HepG2 (cell line): Measurements from ENCODE around the gene UNC5A. TPM values are rescaled to one million over a fixed set of nuclear protein-coding genes. Genes with fewer than 3 reads are reported as not detected.

ENCODE experiments used
- ATAC-seq: fragments of 200-7000 bp; cut with Tn5 transposase; 3 replicates; pipeline ENCODE4 v1.9.1; 2020; ENCODE audit warnings: mild to moderate bottlenecking, moderate library complexity
- BruUV-seq: library from RNA; stranded (reverse); fragments of 400-500 nt; replicated peaks from 2 replicates; lab custom pipeline; 2021; lab: Mats Ljungman, UMichigan
- CTCF ChIA-PET: fragments of 300-600 bp; formaldehyde crosslinking; extraction: SDS; loops from one replicate; lab custom pipeline; 2021; ENCODE audit warnings: low total read pairs, inconsistent platforms, low intra/inter-chr PET ratio; lab: Yijun Ruan, JAX
- POLR2A ChIA-PET: fragments of 350-600 bp; sonication (Branson Sonifier 250); formaldehyde crosslinking; loops from one replicate; lab custom pipeline; 2020; ENCODE audit warnings: antibody characterized with exemption, inconsistent platforms; lab: Yijun Ruan, JAX
- DNase-seq: peaks from one replicate; pipeline ENCODE4 v3.0.0-alpha.2; 2015; ENCODE audit warnings: low spot score
- FAIRE-seq: peaks from 3 replicates; lab custom pipeline; 2011; peaks lifted over from hg19 to GRCh38; lab: Jason Lieb, UNC
- H2AFZ ChIP-seq: one replicate; pipeline ENCODE4 v1.6.1; 2011; ENCODE audit warnings: low read length, inconsistent platforms
- H3K27ac ChIP-seq: fragments of 300-600 bp; 3 replicates; pipeline ENCODE4 v1.8.0; 2011; ENCODE audit warnings: mixed run types, mild to moderate bottlenecking, mixed read lengths, low read length, inconsistent platforms; ENCODE audit not compliant: insufficient read depth; ENCODE audit errors: extremely low read length
- H3K27me3 ChIP-seq, 2 experiments: fragments of 200-600 bp in 1 of 2; 2 replicates in 1 of 2; 3 replicates in 1 of 2; pipeline versions ENCODE4 v1.6.0 to v1.8.0; 2011; ENCODE audit warnings: low read length in 2 of 2, mild to moderate bottlenecking in 2 of 2, moderate library complexity in 2 of 2, inconsistent platforms in 1 of 2; ENCODE audit not compliant: insufficient read depth in 2 of 2, control insufficient read depth in 1 of 2
- H3K36me3 ChIP-seq, 2 experiments: fragments of 200-600 bp in 1 of 2; replicated peaks in 1 of 2; 2 replicates in 1 of 2; 3 replicates in 1 of 2; pipeline versions ENCODE4 v1.5.1 to v1.8.0; 2011; ENCODE audit warnings: low read length in 2 of 2, inconsistent platforms in 1 of 2; ENCODE audit not compliant: insufficient read depth in 2 of 2, control insufficient read depth in 1 of 2
- H3K4me1 ChIP-seq: 2 replicates; pipeline ENCODE4 v1.5.1; 2012; ENCODE audit warnings: low read length, inconsistent platforms; ENCODE audit not compliant: insufficient read depth
- H3K4me2 ChIP-seq: 2 replicates; pipeline ENCODE4 v1.6.0; 2011; ENCODE audit warnings: low read depth, low read length, inconsistent platforms
- H3K4me3 ChIP-seq, 3 experiments: fragments of 200-600 bp in 1 of 3; sonication (generic), shearing (Covaris generic) in 1 of 3; replicated peaks in 1 of 3; 2 replicates each; pipeline ENCODE4 v1.5.1; 2011 to 2016; ENCODE audit warnings: low read length in 3 of 3, inconsistent platforms in 2 of 3, low read depth in 2 of 3, mild to moderate bottlenecking in 2 of 3, control low read depth in 1 of 3, mixed read lengths in 1 of 3; ENCODE audit not compliant: insufficient read depth in 1 of 3
- H3K79me2 ChIP-seq: one replicate; pipeline ENCODE4 v1.6.1; 2011; ENCODE audit warnings: low read length, inconsistent platforms; ENCODE audit not compliant: insufficient read depth
- H3K9ac ChIP-seq: 2 replicates; pipeline ENCODE4 v1.6.0; 2011; ENCODE audit warnings: mild to moderate bottlenecking, low read depth, low read length, inconsistent platforms; ENCODE audit not compliant: insufficient read depth
- H3K9me3 ChIP-seq: 2 replicates; pipeline ENCODE4 v1.5.1; 2012; ENCODE audit warnings: mild to moderate bottlenecking, low read length
- H4K20me1 ChIP-seq: 2 replicates; pipeline ENCODE4 v1.6.0; 2011; ENCODE audit warnings: inconsistent platforms, mild to moderate bottlenecking, low read length, moderate library complexity; ENCODE audit not compliant: insufficient read depth
- FOXA1 ChIP-seq, 2 experiments: fragments of 450-650 bp in 1 of 2; sonication (generic) in 1 of 2; formaldehyde crosslinking in 1 of 2; IDR thresholded peaks; 2 replicates each; pipeline versions ENCODE4 v1.4.0 to v1.6.1; 2016 to 2020; ENCODE audit warnings: missing genetic modification reagents in 1 of 2
- HCFC1 ChIP-seq: fragments of 150-350 bp; IDR thresholded peaks from 2 replicates; pipeline ENCODE4 v1.6.1; 2014; ENCODE audit warnings: low read depth, low read length
- MIER2 ChIP-seq: IDR thresholded peaks from 2 replicates; pipeline ENCODE4 v1.6.1; 2016; ENCODE audit warnings: missing biosample characterization, missing genetic modification reagents
- NFIB ChIP-seq: sonication (generic); formaldehyde crosslinking; IDR thresholded peaks from 2 replicates; pipeline ENCODE4 v1.9.0; 2021; ENCODE audit warnings: missing genetic modification reagents, mild to moderate bottlenecking, borderline replicate concordance
- PCBP2 ChIP-seq: fragments of 200-400 bp; formaldehyde crosslinking; optimal IDR thresholded peaks from 2 replicates; pipeline ENCODE3; 2018; ENCODE audit warnings: low read length, low read depth; ENCODE audit not compliant: poor library complexity, severe bottlenecking
- SMAD9 ChIP-seq: sonication (generic); formaldehyde crosslinking; IDR thresholded peaks from 2 replicates; pipeline ENCODE4 v1.5.1; 2020; ENCODE audit warnings: mild to moderate bottlenecking, missing genetic modification reagents
- TBP ChIP-seq: sonication (generic); formaldehyde crosslinking; IDR thresholded peaks from 2 replicates; pipeline ENCODE4 v1.5.0; 2020; ENCODE audit warnings: missing genetic modification reagents
- THAP8 ChIP-seq: sonication (generic); formaldehyde crosslinking; IDR thresholded peaks from 2 replicates; pipeline ENCODE4 v1.5.1; 2020; ENCODE audit warnings: missing genetic modification reagents, mild to moderate bottlenecking, borderline replicate concordance
- ZNF207 ChIP-seq: fragments of 450-650 bp; IDR thresholded peaks from 2 replicates; pipeline ENCODE4 v1.6.1; 2016; ENCODE audit warnings: antibody characterized with exemption, borderline replicate concordance
- ZNF24 ChIP-seq: fragments of 450-650 bp; IDR thresholded peaks from 2 replicates; pipeline ENCODE4 v1.6.1; 2017; ENCODE audit warnings: antibody characterized with exemption, mild to moderate bottlenecking
- ZNF274 ChIP-seq: sonication (generic); formaldehyde crosslinking; IDR thresholded peaks from 2 replicates; pipeline ENCODE4 v1.5.1; 2020; ENCODE audit warnings: mild to moderate bottlenecking, missing genetic modification reagents
- ZNF343 ChIP-seq: sonication (generic); formaldehyde crosslinking; IDR thresholded peaks from 2 replicates; pipeline ENCODE4 v1.4.0; 2020; ENCODE audit warnings: mild to moderate bottlenecking, missing genetic modification reagents
- ZNF569 ChIP-seq: sonication (generic); formaldehyde crosslinking; IDR thresholded peaks from 2 replicates; pipeline ENCODE4 v1.5.0; 2020; ENCODE audit warnings: mild to moderate bottlenecking, missing genetic modification reagents, moderate library complexity, borderline replicate concordance
- ZNF720 ChIP-seq: sonication (generic); formaldehyde crosslinking; IDR thresholded peaks from 2 replicates; pipeline ENCODE4 v1.4.0; 2020; ENCODE audit warnings: missing genetic modification reagents
- ZNF766 ChIP-seq: sonication (generic); formaldehyde crosslinking; IDR thresholded peaks from 2 replicates; pipeline ENCODE4 v1.5.0; 2020; ENCODE audit warnings: missing genetic modification reagents, borderline replicate concordance
- WGBS: methylation state at CpG from one replicate; pipeline ENCODE4 v1.1.6; 2017; ENCODE audit warnings: low lambda C conversion rate; 5-methylcytosine and 5-hydroxymethylcytosine counted together
- in situ Hi-C: cut with HindIII; loops from 2 replicates; pipeline ENCODE4 v1.10.0; 2017; ENCODE audit warnings: low pct_unique_long_range_greater_than_20kb; ENCODE audit not compliant: extremely low pct_ligation_motif_present
- intact Hi-C: fragments of 100-400 bp; cut with micrococcal nuclease; formaldehyde crosslinking; loops from one replicate; pipeline ENCODE4 v1.10.0; 2022; ENCODE audit not compliant: unreplicated experiment
- polyA plus RNA-seq, 8 experiments: library from polyadenylated mRNA; depleted of rRNA in 3 of 8; stranded (reverse) in 7 of 8; unstranded in 1 of 8; fragments of >200 nt; fragmentation: Illumina TruSeq in 4 of 8; extraction: Trizol in 4 of 8; gene quantifications; 2 replicates each; pipeline versions ENCODE4 v1.2.1 to v1.2.3, GENCODE V29; 2011 to 2016; ENCODE audit warnings: low read depth in 4 of 8, missing spikeins in 1 of 8, mixed read lengths in 1 of 8; ENCODE audit not compliant: insufficient read depth in 1 of 8
- total RNA-seq, 5 experiments: library from RNA; depleted of rRNA; stranded (reverse); fragments of >200 nt; fragmentation: Illumina TruSeq; extraction: Trizol; gene quantifications; 2 replicates each; pipeline ENCODE4 v1.2.3, GENCODE V29; 2016; ENCODE audit warnings: low read depth in 1 of 5
- TF ChIP-seq, protein P1 (sequence below), 2 experiments: sonication (generic) in 1 of 2; formaldehyde crosslinking in 1 of 2; IDR thresholded peaks; 2 replicates each; pipeline versions ENCODE4 v1.6.1 to v1.9.0; 2014 to 2022; ENCODE audit warnings: antibody characterized with exemption in 1 of 2, borderline replicate concordance in 1 of 2, inconsistent platforms in 1 of 2, low read depth in 1 of 2, missing genetic modification reagents in 1 of 2
- TF ChIP-seq, protein P2 (sequence below): sonication (generic); formaldehyde crosslinking; IDR thresholded peaks from 2 replicates; pipeline ENCODE4 v1.5.0; 2020; ENCODE audit warnings: missing genetic modification reagents, mild to moderate bottlenecking, borderline replicate concordance

Gene UNC5A
- total and polyA plus RNA-seq, 2 of the 13 experiments (the other 11 are each of a cell fraction or from before 2014, with no cell fraction given), result not detected

GRCh38 chr5:176798949-176799348 lies 11.4 kb upstream of the UNC5A start:
- FAIRE-seq (no peak), ATAC-seq (no peak), DNase-seq (no peak)
- H3K79me2 ChIP-seq, result no peaks in the 10 kb centered on the region
- H3K9me3 ChIP-seq, result no peaks in the 10 kb centered on the region
- H3K27me3 ChIP-seq, result peaks cover 3 to 60% of the 10 kb centered on the region in 2 experiments; a peak in 4 of 5 replicates
- 51% methylated on average over 6 of the region's 12 CpGs for WGBS
- H3K27ac ChIP-seq, result no peak overlapping the region
- in situ Hi-C loops, result no loop called here
- no peak overlapping the region for H3K4me2 ChIP-seq
- H4K20me1 ChIP-seq, result no peaks in the 10 kb centered on the region
- TF ChIP-seq ZNF569 (CRISPR knock-in tag), result no peak
- no peak for TF ChIP-seq SMAD9 (CRISPR knock-in tag)
- TF ChIP-seq HCFC1, result no peak
- no peak for TF ChIP-seq NFIB (CRISPR knock-in tag)
- TF ChIP-seq TBP (CRISPR knock-in tag), result no peak
- TF ChIP-seq MIER2, result no peak
- no peak for TF ChIP-seq ZNF343
- TF ChIP-seq ZNF207, result no peak
- no peak for TF ChIP-seq ZNF720 (CRISPR knock-in tag)
- no peak for TF ChIP-seq PCBP2
- TF ChIP-seq, protein P1, sequence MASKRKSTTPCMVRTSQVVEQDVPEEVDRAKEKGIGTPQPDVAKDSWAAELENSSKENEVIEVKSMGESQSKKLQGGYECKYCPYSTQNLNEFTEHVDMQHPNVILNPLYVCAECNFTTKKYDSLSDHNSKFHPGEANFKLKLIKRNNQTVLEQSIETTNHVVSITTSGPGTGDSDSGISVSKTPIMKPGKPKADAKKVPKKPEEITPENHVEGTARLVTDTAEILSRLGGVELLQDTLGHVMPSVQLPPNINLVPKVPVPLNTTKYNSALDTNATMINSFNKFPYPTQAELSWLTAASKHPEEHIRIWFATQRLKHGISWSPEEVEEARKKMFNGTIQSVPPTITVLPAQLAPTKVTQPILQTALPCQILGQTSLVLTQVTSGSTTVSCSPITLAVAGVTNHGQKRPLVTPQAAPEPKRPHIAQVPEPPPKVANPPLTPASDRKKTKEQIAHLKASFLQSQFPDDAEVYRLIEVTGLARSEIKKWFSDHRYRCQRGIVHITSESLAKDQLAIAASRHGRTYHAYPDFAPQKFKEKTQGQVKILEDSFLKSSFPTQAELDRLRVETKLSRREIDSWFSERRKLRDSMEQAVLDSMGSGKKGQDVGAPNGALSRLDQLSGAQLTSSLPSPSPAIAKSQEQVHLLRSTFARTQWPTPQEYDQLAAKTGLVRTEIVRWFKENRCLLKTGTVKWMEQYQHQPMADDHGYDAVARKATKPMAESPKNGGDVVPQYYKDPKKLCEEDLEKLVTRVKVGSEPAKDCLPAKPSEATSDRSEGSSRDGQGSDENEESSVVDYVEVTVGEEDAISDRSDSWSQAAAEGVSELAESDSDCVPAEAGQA (IDR thresholded peaks at IDR 0.05; ENCODE audit: low read depth), result no peak
- TF ChIP-seq, protein P1 (CRISPR knock-in tag; IDR thresholded peaks at IDR 0.05; ENCODE audit: borderline replicate concordance), result no peak
- TF ChIP-seq ZNF24, result no peak
- no peak for TF ChIP-seq THAP8
- no peak for TF ChIP-seq ZNF274
- TF ChIP-seq, protein P2, sequence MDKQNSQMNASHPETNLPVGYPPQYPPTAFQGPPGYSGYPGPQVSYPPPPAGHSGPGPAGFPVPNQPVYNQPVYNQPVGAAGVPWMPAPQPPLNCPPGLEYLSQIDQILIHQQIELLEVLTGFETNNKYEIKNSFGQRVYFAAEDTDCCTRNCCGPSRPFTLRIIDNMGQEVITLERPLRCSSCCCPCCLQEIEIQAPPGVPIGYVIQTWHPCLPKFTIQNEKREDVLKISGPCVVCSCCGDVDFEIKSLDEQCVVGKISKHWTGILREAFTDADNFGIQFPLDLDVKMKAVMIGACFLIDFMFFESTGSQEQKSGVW (CRISPR knock-in tag), result no peak
- no peak for TF ChIP-seq FOXA1 (IDR thresholded peaks at IDR 0.05)
- no peak for TF ChIP-seq FOXA1 (CRISPR knock-in tag; IDR thresholded peaks at IDR 0.05)
- TF ChIP-seq ZNF766 (CRISPR knock-in tag), result no peak
- intact Hi-C loops, result no loop called here
- ChIA-PET POLR2A (no interaction called here), CTCF (no interaction called here)
- H3K9ac ChIP-seq, result no peak overlapping the region
- no peak overlapping the region for H2AFZ ChIP-seq
- no peaks in the 10 kb centered on the region for H3K4me1 ChIP-seq
- H3K4me3 ChIP-seq, result no peak overlapping the region
- no TSS peak for BruUV-seq
- H3K36me3 ChIP-seq, result no peaks in the 10 kb centered on the region
